NCI-H187 treated with DMSO at 0.1 percent for 48 hours (cell line): ENCODE data around the gene PCDHGA2.
"Not testable (repeated sequence)": the region's sequence is repeated elsewhere in the genome, so short reads cannot be mapped to it uniquely, and the experiment has no call there.

Source experiments
- DNase-seq: peaks from one replicate; lab custom pipeline; 2025; lab: John Stamatoyannopoulos, UW

The PCDHGA2 gene

DNA sequence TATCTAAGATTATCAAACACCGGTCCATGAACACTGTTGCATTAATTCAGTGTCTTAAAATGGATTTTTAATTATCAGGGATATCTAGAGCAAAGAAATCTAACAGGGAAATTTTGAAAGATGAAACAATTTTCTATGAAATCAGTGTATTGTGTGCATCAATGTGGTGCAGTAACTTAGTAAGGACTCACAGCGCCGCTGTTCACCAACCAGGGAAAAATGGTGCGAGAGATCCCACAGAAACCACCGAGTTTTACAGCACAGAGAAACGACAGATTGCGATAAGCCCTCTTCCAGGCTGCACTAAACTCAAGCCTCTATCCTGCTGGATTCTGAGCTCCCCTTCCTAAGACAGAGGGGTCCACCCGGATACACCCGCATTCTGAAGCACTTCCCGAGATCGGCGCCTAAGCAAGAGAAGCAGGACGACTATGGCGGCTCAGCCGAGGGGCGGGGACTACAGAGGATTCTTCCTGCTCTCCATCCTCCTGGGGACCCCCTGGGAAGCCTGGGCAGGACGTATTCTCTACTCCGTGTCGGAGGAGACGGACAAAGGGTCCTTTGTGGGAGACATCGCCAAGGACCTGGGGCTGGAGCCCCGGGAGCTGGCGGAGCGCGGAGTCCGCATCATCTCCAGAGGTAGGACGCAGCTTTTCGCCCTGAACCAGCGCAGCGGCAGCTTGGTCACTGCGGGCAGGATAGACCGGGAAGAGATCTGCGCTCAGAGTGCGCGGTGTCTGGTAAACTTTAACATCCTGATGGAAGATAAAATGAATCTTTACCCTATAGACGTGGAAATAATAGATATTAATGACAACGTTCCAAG is 44.1 kb downstream of the PCDHGA2 start, which contains the start of gene PCDHGA7:
TSS of gene PCDHGA7 (plus strand) at position 274 of the 826 bp plus-strand sequence. CDS start at position 432, 158 bp downstream.
- DNase-seq, result no peak

DNA sequence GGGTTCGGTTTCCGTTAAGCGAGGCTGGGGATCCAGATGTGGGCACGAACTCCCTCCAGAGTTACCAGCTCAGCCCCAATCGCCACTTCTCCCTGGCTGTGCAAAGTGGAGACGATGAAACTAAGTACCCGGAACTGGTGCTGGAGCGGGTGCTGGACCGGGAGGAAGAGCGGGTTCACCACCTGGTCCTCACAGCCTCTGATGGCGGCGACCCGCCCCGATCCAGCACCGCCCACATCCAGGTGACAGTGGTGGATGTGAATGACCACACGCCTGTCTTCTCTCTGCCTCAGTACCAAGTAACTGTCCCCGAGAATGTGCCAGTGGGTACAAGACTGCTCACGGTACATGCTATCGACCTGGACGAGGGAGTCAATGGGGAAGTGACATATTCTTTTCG is 44.8 kb downstream of the PCDHGA2 start:
- no peak for DNase-seq

- DNase-seq, result no peak
These were observed 46.1 kb downstream of the PCDHGA2 start for GRCh38 chr5:141384471-141385267.

GRCh38 chr5:141387557-141388311 is 49.2 kb downstream of the PCDHGA2 start, which contains the start of gene PCDHGB4:
PCDHGB4 (plus strand) TSS chr5:141387698; CDS start chr5:141387885, 187 bp downstream.
- DNase-seq, result not testable (repeated sequence)

GRCh38 chr5:141388661-141389060 is 50.1 kb downstream of the PCDHGA2 start:
- no peak for DNase-seq

DNA sequence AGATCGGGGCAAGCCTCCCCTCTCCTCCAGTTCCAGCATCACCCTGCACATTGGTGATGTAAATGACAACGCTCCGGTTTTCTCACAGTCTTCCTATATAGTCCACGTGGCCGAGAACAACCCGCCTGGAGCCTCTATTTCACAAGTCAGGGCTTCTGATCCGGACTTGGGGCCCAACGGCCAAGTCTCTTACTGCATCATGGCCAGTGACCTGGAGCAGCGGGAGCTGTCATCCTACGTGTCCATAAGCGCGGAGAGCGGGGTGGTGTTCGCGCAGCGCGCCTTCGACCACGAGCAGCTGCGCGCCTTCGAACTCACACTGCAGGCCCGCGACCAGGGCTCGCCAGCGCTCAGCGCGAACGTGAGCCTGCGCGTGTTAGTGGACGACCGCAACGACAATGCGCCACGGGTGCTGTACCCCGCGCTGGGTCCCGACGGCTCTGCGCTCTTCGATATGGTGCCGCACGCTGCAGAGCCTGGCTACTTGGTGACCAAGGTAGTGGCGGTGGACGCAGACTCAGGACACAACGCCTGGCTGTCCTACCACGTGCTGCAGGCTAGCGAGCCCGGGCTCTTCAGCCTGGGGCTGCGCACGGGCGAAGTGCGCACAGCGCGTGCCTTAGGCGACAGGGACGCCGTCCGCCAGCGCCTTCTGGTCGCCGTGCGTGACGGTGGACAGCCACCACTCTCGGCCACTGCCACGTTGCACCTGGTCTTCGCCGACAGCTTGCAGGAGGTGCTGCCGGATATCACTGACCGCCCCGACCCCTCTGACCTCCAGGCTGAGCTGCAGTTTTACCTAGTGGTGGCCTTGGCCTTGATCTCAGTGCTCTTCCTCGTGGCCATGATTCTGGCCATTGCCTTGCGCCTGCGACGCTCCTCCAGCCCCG is 50.8 kb downstream of the PCDHGA2 start:
- DNase-seq, result no peak

DNA sequence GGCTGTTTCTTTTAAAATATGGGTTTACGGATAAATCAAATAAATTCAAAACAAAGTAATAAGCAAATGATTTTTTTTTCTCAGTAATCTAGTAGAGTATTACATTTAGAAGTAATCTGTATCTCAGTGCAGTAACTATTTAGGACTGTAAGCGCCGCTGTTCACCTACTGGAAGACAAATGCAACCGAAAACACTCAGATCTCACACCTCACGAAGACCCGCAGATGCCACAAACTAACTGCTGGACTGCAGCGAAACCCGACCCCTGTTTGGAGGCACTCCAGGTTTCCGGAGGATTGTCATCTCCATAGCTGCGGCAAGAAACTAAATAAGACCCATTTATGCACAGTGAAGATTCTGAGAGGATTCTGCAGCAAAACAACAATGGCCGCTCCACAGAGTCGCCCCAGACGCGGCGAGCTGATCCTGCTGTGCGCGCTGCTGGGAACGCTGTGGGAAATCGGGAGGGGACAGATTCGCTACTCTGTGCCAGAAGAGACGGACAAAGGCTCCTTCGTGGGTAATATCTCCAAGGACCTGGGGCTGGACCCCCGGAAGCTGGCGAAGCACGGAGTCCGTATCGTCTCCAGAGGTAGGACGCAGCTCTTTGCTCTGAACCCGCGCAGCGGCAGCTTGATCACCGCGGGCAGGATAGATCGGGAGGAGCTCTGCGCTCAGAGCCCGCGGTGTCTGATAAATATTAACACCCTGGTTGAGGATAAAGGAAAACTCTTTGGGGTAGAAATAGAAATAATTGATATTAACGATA is 54.1 kb downstream of the PCDHGA2 start, which contains the start of gene PCDHGA8:
TSS of gene PCDHGA8 (plus strand) at position 205 of the 770 bp plus-strand sequence. CDS start at position 386, 181 bp downstream.
- no peak for DNase-seq
